BJ (cell line): ENCODE results near the gene PDZD2. TPM values are rescaled to one million over a fixed set of nuclear protein-coding genes. Genes with fewer than 3 reads are reported as not detected.
"Not testable (repeated sequence)": the region's sequence is repeated elsewhere in the genome, so short reads cannot be mapped to it uniquely, and the experiment has no call there.

ENCODE experiments used
- CTCF ChIA-PET: fragments of 350-600 bp; formaldehyde crosslinking; extraction: SDS; loops from one replicate; lab custom pipeline; 2021; ENCODE audit warnings: antibody characterized with exemption, inconsistent platforms; lab: Yijun Ruan, JAX
- POLR2A ChIA-PET: fragments of 300-600 bp; sonication (Branson Sonifier 250); formaldehyde crosslinking; extraction: SDS; loops from one replicate; lab custom pipeline; 2021; ENCODE audit warnings: antibody characterized with exemption; lab: Charles Lee
- DNase-seq: peaks from one replicate; pipeline ENCODE4 v3.0.0-alpha.2; 2011; ENCODE audit warnings: low read depth
- H3K27me3 ChIP-seq: 2 replicates; pipeline ENCODE4 v1.6.0; 2011; ENCODE audit warnings: low read length; ENCODE audit not compliant: control insufficient read depth, insufficient read depth
- H3K36me3 ChIP-seq: 2 replicates; pipeline ENCODE4 v1.5.1; 2011; ENCODE audit warnings: low read length; ENCODE audit not compliant: control insufficient read depth, insufficient read depth
- H3K4me3 ChIP-seq: 2 replicates; pipeline ENCODE4 v1.5.1; 2011; ENCODE audit warnings: low read depth, mild to moderate bottlenecking, control low read depth, low read length
- polyA minus RNA-seq: library from RNA; depleted of rRNA, polyadenylated mRNA; stranded (reverse); fragments of >200 nt; gene quantifications from 2 replicates; pipeline ENCODE4 v1.2.3, GENCODE V29; 2011; rRNA and poly(A)+ RNA removed
- polyA plus RNA-seq: library from polyadenylated mRNA; depleted of rRNA; stranded (reverse); fragments of >200 nt; gene quantifications from 2 replicates; pipeline ENCODE4 v1.2.3, GENCODE V29; 2011; rRNA removed
- TF ChIP-seq, protein P1 (sequence below): IDR thresholded peaks from 2 replicates; pipeline ENCODE4 v1.5.1; 2011; ENCODE audit warnings: low read depth, mild to moderate bottlenecking, control low read depth, inconsistent platforms, low read length, moderate library complexity; ENCODE audit not compliant: insufficient read depth

PDZD2 gene
- 0.06 TPM in 1 of 2 replicates, not detected in the other for polyA plus RNA-seq
- 0.05 TPM in 1 of 2 replicates, not detected in the other for polyA minus RNA-seq

DNA sequence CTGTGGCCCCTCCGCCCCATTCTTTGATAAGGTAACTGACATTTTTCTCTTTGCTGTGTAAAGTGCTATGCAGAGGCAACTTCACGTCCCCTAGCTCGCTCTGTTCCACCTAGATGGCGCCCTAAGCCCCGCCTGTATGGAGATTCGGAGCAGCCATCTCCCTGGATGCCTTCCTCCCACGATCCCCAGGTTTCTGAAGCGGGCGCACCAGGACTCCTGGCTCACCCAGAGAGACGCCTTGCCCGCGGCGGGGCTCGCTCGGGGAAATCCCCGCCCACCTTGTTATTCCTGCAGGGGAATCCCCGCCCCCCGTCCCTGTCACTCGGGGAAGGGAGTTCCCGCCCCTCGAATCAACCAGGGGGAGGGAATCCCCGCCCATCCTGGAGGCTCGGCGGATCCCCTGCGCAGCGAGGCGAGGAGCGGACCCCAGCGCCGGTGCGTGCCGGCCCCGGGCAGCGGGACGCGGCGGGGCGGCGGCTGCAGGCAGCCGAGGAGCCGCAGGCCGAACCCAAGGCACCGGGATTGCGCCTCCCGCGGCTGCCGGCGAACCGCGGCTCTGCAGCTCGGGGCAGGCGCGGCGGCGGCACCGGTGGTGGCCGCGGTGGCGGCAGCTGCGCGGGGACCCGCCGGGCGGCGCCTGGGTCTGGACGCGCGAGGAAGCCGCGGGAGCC lies at the start of gene PDZD2:
Gene PDZD2 (plus strand): TSS at position 384 of the 671 bp plus-strand sequence.
- Histone ChIP-seq H3K4me3 (peak within 1 kb of the TSS; percentile 55), H3K27me3 (peaks cover 20% of the 10 kb centered on the region), H3K36me3 (no peaks in the 10 kb centered on the region)
- TF ChIP-seq, protein P1, sequence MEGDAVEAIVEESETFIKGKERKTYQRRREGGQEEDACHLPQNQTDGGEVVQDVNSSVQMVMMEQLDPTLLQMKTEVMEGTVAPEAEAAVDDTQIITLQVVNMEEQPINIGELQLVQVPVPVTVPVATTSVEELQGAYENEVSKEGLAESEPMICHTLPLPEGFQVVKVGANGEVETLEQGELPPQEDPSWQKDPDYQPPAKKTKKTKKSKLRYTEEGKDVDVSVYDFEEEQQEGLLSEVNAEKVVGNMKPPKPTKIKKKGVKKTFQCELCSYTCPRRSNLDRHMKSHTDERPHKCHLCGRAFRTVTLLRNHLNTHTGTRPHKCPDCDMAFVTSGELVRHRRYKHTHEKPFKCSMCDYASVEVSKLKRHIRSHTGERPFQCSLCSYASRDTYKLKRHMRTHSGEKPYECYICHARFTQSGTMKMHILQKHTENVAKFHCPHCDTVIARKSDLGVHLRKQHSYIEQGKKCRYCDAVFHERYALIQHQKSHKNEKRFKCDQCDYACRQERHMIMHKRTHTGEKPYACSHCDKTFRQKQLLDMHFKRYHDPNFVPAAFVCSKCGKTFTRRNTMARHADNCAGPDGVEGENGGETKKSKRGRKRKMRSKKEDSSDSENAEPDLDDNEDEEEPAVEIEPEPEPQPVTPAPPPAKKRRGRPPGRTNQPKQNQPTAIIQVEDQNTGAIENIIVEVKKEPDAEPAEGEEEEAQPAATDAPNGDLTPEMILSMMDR = peak; percentile 57
- ChIA-PET POLR2A (interaction anchor here (0.6 kb wide), 1 partner anchor 24 kb away, joined by 6 read pairs; no protein-coding TSS in a partner anchor), CTCF (interaction anchor here (0.6 to 2.4 kb wide), 11 partner anchors 10 to 454 kb away, joined by 3 to 15 read pairs (median 3); no protein-coding TSS in a partner anchor)
- no peak for DNase-seq

DNA sequence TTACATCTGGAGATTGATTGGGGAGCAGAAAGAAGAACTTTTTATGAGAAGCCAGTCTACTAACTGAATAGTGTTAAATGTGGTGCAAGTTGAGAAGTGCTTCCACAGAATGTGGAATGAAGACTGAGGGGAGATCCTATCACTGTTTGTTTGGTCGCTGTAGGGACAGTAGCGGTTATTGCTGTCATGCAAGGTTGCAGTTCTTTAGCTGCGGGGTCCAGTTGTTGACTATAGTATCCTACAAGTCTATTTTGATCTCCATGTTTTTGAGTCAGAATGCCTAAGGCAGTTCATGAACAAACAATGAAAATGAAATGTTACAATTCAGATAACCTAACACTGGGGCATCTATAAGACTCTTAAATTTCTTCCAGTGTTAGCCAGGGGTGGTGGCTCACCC lies 45.3 kb upstream of the PDZD2 start:
- TF ChIP-seq, protein P1 = no peak
- Histone ChIP-seq H3K36me3 (no peaks in the 10 kb centered on the region), H3K4me3 (no peak overlapping the region), H3K27me3 (no peaks in the 10 kb centered on the region; the same call in 1 of the 2 replicates)
- POLR2A ChIA-PET = no interaction called here
- DNase-seq = no peak
- CTCF ChIA-PET = interaction anchor here (1.2 kb wide), 1 partner anchor 123 kb away, joined by 3 read pairs; no protein-coding TSS in a partner anchor

DNA sequence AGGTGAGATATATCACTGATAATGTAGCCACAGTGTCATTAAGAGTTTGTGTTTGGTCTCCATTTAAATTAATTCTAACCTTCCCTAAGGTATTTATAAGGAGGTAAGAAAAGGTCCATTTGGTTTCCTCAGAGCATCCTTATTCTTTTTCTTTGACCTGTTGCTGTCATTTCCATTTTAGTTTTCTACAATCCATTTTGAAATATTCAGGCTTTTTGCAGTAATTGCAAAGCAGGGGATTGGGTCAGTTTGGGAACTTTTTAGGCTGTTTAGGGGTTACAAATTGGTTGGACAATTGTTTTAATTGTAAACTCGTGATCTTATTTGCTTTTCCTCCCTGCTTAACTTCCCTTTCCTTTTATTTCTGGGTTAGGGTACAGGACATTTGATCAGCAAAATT lies 42.6 kb upstream of the PDZD2 start:
- ChIA-PET CTCF (no interaction called here), POLR2A (no interaction called here)
- DNase-seq = no peak
- no peak overlapping the region for H3K4me3 ChIP-seq
- H3K36me3 ChIP-seq = no peaks in the 10 kb centered on the region
- TF ChIP-seq, protein P1 = no peak
- no peaks in the 10 kb centered on the region; the same call in 1 of the 2 replicates for H3K27me3 ChIP-seq

DNA sequence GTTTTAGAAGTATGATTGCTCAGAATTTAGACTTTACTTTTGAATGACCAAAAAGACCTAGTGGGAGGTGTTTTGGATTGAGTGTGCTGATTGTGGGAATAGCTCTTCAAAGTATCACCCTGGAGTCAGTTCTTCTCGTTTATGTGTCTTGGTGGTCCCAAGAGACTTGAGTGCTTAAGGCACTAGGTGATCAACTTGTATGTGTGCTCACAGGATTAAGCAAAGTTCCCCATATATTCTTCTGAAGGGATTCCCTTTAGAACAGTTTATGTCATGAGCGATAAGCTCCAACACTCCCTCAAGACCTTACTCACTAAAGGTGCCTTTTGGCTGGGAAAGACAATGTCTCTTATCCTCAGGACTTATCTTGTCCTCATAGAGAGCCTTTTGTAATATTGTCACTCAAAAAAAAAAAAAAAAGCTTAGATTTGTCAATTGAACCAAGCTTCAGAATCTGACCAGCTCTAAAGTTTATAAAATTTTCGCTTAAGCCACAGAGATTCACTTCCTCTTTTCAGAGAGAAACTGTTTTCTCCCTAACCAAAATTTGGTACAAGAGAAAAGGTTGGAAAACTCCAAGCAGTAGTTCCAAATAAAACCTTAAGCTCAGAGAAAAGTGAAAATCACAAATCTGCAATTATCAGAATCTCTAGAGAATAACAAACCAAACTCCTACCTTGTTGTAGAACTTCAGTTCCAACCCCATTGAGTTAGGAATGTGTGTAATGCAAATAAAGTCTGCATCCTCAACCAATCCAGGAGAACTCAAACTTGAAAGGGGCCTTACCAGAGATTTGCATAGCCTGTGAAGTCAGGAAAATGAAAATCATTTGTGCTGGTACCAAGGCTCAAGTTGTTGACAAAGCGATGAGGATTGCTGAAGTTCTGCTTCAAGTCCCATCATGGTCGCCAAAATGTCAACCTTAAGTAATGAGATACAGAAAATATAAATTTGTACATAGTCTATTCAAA lies 40.0 kb upstream of the PDZD2 start:
- no peak overlapping the region for H3K4me3 ChIP-seq
- no peaks in the 10 kb centered on the region for H3K36me3 ChIP-seq
- DNase-seq = no peak
- ChIA-PET CTCF (interaction anchor here (0.6 to 1.9 kb wide), 2 partner anchors 40 to 210 kb away, joined by 3 to 6 read pairs; no protein-coding TSS in a partner anchor), POLR2A (no interaction called here)
- H3K27me3 ChIP-seq = no peaks in the 10 kb centered on the region; the same call in 1 of the 2 replicates
- TF ChIP-seq, protein P1 = no peak

DNA sequence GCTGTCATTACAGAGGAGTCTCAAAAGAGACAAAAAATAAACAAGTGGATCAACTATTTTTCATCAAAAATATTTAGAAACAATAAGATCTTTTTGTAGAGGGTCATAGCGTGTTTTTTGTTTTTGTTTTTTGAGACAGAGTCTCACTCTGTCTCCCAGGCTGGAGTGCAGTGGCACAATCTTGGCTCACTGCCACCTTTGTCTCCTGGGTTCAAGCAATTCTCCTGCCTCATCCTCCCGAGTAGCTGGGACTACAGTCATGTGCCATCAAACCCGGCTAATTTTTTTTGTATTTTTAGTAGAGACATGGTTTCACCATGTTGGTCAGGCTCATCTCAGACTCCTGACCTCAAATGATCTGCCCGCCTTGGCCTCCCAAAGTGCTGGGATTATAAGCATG lies 36.6 kb upstream of the PDZD2 start:
- POLR2A ChIA-PET, CTCF ChIA-PET, H3K27me3 ChIP-seq, H3K36me3 ChIP-seq, DNase-seq, H3K4me3 ChIP-seq: not testable (repeated sequence)
